NB4 (cell line): ENCODE data around the gene RNF182.

Experiments used
- DNase-seq: peaks from one replicate; pipeline ENCODE4 v3.0.0; 2010; ENCODE audit warnings: low read depth
- H3K4me3 ChIP-seq: one replicate; pipeline ENCODE4 v1.5.1; 2011; ENCODE audit warnings: mild to moderate bottlenecking, low read depth, low read length, moderate library complexity
- MYC ChIP-seq: IDR thresholded peaks from 2 replicates; pipeline ENCODE4 v1.6.1; 2011; ENCODE audit warnings: low read depth, low read length
- POLR2A ChIP-seq: IDR thresholded peaks from 2 replicates; pipeline ENCODE4 v1.6.1; 2011; ENCODE audit warnings: mild to moderate bottlenecking; ENCODE audit not compliant: insufficient read length; ENCODE audit errors: extremely low read depth
- TF ChIP-seq, protein P1 (sequence below): IDR thresholded peaks from one replicate; pipeline ENCODE4 v1.5.1; 2012; ENCODE audit warnings: low read depth, low read length
- TF ChIP-seq, protein P2 (sequence below): IDR thresholded peaks from 2 replicates; pipeline ENCODE4 v1.6.1; 2011; ENCODE audit warnings: low read depth, low read length

Gene RNF182

DNA sequence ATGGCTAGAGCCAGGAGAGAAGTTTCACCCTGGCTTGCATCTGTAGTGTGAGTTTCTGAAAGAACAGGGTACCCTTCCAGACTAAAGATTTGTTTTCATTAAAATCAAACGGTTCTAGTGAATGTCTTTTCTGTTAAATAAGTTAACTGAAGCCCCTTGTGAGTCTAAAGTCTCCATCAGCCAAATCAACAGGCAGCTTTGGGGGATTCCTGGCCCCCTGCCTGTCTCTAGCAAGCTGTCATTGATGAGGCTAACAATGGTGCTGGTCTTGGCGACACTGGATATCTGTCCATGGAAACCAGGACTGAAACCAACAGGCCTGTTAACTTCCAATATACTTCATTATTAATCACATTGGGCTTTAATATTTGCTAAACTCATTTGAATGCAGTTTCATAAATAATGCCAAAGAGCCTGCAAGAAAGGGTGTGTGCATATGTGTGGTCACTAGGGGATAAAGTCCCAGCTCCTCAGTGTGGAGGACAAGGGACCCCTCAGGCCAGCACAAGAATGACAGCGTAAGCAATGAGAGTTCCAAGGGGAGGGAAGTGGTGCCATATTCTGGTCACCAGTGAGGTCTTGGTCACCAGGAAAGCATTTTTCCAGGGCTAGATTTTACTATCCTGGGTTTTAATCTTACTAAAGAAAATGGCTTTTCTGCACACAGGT lies 9.1 kb upstream of the RNF182 start:
- peak; percentile 15 for DNase-seq
- TF ChIP-seq, protein P1, sequence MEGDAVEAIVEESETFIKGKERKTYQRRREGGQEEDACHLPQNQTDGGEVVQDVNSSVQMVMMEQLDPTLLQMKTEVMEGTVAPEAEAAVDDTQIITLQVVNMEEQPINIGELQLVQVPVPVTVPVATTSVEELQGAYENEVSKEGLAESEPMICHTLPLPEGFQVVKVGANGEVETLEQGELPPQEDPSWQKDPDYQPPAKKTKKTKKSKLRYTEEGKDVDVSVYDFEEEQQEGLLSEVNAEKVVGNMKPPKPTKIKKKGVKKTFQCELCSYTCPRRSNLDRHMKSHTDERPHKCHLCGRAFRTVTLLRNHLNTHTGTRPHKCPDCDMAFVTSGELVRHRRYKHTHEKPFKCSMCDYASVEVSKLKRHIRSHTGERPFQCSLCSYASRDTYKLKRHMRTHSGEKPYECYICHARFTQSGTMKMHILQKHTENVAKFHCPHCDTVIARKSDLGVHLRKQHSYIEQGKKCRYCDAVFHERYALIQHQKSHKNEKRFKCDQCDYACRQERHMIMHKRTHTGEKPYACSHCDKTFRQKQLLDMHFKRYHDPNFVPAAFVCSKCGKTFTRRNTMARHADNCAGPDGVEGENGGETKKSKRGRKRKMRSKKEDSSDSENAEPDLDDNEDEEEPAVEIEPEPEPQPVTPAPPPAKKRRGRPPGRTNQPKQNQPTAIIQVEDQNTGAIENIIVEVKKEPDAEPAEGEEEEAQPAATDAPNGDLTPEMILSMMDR: no peak
- TF ChIP-seq, protein P2, sequence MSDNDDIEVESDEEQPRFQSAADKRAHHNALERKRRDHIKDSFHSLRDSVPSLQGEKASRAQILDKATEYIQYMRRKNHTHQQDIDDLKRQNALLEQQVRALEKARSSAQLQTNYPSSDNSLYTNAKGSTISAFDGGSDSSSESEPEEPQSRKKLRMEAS: no peak
- TF ChIP-seq POLR2A (no peak), MYC (no peak)
- no peak overlapping the region for H3K4me3 ChIP-seq

DNA sequence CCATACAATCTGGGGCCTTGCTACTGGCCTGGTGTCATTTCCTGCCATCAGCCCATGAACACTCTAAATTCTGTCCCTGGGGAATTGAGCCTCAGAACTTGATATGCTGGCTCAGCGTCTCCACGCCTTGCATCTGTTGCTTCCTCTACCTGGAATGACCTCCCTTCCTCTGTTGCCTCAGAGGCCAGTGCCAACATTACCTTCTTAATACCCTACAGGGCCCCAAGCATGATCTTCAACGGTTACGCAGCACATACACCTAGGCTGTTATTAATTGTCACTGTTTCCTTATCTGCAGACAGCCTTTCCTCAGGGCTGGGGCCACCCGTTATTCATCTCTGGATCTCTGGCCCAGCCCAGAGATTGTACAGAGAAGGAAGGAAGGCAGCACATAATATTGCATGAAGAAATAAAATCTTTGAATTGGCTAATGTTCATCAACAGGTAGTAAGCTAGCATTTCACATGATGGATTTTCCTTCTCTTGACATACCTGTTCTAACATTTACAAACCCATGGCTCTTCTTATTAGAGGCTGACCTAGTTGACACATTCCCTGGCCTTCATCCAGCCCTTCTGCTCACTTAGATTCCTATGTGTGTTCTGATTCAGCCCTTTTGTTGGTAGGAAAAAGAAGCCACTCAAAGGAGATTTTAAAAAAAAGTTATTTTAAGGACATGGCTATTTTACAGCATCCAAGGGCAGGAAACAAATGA lies 8.4 kb upstream of the RNF182 start:
- TF ChIP-seq MYC: no peak
- TF ChIP-seq, protein P2: no peak
- DNase-seq: peak; percentile 49

DNA sequence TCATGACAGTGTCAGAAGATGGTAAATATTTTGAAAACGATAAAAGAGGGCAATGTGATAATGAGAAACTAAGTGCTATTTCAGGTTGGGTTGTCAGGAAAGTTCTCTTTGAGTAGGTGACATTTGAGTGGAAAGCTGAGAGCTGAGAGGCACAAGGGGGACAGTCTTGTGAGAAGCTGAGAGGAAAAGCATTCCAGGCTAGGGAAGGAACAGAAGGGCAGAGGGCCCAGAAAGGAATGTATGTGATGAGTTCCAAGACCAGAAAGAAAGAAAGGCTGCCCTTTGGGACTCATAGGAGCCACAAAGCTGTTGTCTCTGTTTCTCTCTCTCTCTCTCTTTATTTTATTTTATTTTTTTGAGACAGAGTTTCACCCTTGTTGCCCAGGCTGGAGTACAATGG lies 7.6 kb upstream of the RNF182 start:
- no peak for DNase-seq
- TF ChIP-seq POLR2A: no peak
- TF ChIP-seq, protein P2: no peak
- no peak for TF ChIP-seq MYC
- TF ChIP-seq, protein P1: no peak
- no peak overlapping the region for H3K4me3 ChIP-seq

More for the DNA sequence above, 8.4 kb upstream of the RNF182 start:
- no peak overlapping the region for H3K4me3 ChIP-seq

DNA sequence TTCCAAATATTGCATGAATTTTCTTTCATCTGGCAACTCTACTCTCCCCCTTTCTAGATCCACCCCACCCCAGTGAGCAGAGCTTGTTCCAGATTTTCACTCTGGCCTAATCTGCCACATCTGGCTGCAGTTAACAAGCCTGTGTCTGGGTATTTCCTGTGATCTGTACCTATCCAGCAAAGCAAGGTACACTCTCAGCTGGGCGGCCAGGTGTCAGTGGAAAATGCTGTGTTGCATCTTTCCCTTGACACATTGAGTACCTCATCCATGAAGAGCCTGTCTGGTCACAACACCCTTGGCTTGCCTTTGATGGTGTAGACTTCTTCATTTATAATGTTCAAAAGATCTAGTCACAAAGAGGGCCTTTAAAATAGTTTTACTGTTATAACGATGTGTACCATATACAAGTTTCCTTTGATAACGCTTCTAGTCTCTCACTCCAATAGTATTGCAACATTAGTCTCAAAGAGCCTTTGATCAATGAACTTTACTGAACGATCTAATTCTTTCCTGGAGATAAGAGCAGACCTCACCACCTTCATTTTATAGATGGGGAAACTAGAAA lies 6.0 kb upstream of the RNF182 start:
- TF ChIP-seq, protein P2: no peak
- no peak for TF ChIP-seq MYC
- no peak overlapping the region for H3K4me3 ChIP-seq
- no peak for DNase-seq

DNA sequence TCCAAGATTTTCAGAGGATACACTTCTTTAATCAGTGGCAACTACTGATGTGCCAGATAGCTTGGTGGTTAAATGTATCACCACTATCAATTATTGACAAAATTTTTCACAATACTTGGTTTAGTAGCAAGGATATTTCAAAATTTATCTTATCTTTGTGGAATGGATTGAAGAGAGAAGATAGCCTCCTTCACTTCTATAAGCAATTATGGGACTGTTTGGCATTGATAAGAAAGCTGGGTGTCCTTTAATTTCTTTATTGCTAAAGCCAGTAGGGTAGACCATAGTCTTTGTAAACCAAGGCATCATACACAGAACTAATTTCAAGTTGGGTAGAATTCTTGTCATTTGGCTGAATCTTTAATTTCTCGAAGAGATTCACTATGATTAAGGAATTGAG lies 4.9 kb upstream of the RNF182 start:
- no peak overlapping the region for H3K4me3 ChIP-seq
- DNase-seq: no peak
- TF ChIP-seq, protein P1: no peak
- TF ChIP-seq MYC (no peak), POLR2A (no peak)

DNA sequence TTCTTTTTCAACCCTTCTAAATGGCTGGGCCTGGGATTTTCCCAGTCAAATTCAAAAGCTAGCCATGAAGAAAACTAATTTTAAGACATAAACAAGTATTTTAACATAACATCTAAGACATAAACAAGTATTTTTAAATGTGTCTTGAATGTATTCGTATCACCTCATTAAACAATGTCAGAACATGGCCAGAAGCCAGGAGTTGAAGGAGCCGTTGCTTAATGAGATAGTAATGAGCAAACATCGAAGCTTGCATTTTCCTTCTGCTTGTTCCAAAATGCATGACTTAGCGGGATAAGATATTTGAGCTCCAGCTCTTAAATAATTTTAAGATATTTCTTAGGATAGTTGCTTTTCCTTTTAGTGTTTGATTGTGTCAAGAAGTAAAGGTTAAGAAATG lies 4.2 kb upstream of the RNF182 start:
- no peak overlapping the region for H3K4me3 ChIP-seq
- no peak for DNase-seq
- TF ChIP-seq, protein P1: no peak
- TF ChIP-seq, protein P2: no peak
- TF ChIP-seq POLR2A: no peak
- TF ChIP-seq MYC: no peak
